ENCODE measurements around the gene PRDM9. TPM values are rescaled to one million over a fixed set of nuclear protein-coding genes. Genes with fewer than 3 reads are reported as not detected.

The PRDM9 gene
- total and polyA plus RNA-seq, 2 of the 8 experiments (the other 6 are each of a cell fraction or from before 2014, with no cell fraction given), result not detected

GRCh38 chr5:23457780-23458179, 49.6 kb upstream of the PRDM9 start:
- no peak overlapping the region for H4K91ac ChIP-seq (replicated peaks; ENCODE audit: insufficient read length, low read length)
- no peaks in the 10 kb centered on the region for H3K27me3 ChIP-seq (replicated peaks in 1 of 4; ENCODE audit: control insufficient read depth in 3 of 4, extremely low read depth in 1 of 4, insufficient read depth in 3 of 4, low read length in 3 of 4)
- no peak overlapping the region for H3K4me3 ChIP-seq (ENCODE audit: extremely low read depth in 1 of 4, insufficient read depth in 2 of 4, low read depth in 3 of 4, low read length in 4 of 4)
- no peaks in the 10 kb centered on the region; a peak in 1 of 4 replicates for H3K9me3 ChIP-seq (ENCODE audit: insufficient read depth in 2 of 2, low read depth in 1 of 2, low read length in 1 of 2)
- no peaks in the 10 kb centered on the region for H3K4me1 ChIP-seq (replicated peaks in 1 of 4; ENCODE audit: control insufficient read depth in 3 of 4, insufficient read depth in 4 of 4, low read length in 3 of 4)
- H2BK15ac ChIP-seq (ENCODE audit: low read length), result no peak overlapping the region
- H4K20me1 ChIP-seq (replicated peaks in 1 of 2; ENCODE audit: control insufficient read depth in 1 of 2, insufficient read depth in 2 of 2, low read length in 2 of 2), result no peaks in the 10 kb centered on the region
- CTCF ChIA-PET (ENCODE audit: partially characterized antibody), result interaction anchor here (0.6 to 1.3 kb wide), 3 partner anchors 11 to 469 kb away, joined by 3 to 5 read pairs (median 4); no protein-coding TSS in a partner anchor
- no peak overlapping the region for H4K5ac ChIP-seq (ENCODE audit: insufficient read length, low read depth, low read length)
- no peak overlapping the region for H2BK5ac ChIP-seq (ENCODE audit: low read depth, low read length)
- H3K79me2 ChIP-seq (ENCODE audit: control insufficient read depth in 1 of 2, insufficient read depth in 2 of 2, low read length in 2 of 2), result no peaks in the 10 kb centered on the region
- H3K79me1 ChIP-seq (ENCODE audit: low read depth, low read length), result no peaks in the 10 kb centered on the region
- POLR2A ChIA-PET (ENCODE audit: partially characterized antibody), result no interaction called here
- H2AFZ ChIP-seq (ENCODE audit: low read length), result no peak overlapping the region
- H3K56ac ChIP-seq (replicated peaks; ENCODE audit: insufficient read length, low read depth, low read length), result no peak overlapping the region
- H3K23me2 ChIP-seq (ENCODE audit: low read depth, low read length), result no peaks in the 10 kb centered on the region
- no peak overlapping the region for H3K4ac ChIP-seq (replicated peaks; ENCODE audit: insufficient read length, low read depth, low read length)
- no peak overlapping the region for H2BK120ac ChIP-seq (replicated peaks; ENCODE audit: low read depth, low read length)
- 90% methylated on average over 3 of the region's 3 CpGs; no CpG with 5 or more reads in 1 of the 2 experiments for WGBS, 2 experiments (ENCODE audit: extremely low coverage in 1 of 2, insufficient coverage in 1 of 2, insufficient read length in 1 of 2, insufficient replicate concordance in 2 of 2, low coverage in 1 of 2, low lambda C conversion rate in 2 of 2, missing lambda C conversion rate in 1 of 2)
- no peak overlapping the region for H4K8ac ChIP-seq (ENCODE audit: extremely low read depth, insufficient read depth, low read length)
- H3K36me3 ChIP-seq (ENCODE audit: control insufficient read depth in 2 of 4, insufficient read depth in 4 of 4, low read length in 3 of 4), result no peaks in the 10 kb centered on the region
- H3K4me2 ChIP-seq (ENCODE audit: insufficient read depth in 1 of 2, low read depth in 2 of 2, low read length in 2 of 2), result no peak overlapping the region
- no peak overlapping the region for H2AK5ac ChIP-seq (ENCODE audit: low read depth, low read length)
- DNase-seq (ENCODE audit: low read depth in 1 of 2, low spot score in 2 of 2) (no peak), FAIRE-seq (no peak)
- H3K14ac ChIP-seq (ENCODE audit: insufficient read length), result no peak overlapping the region
- H3K9ac ChIP-seq (replicated peaks in 1 of 4; ENCODE audit: extremely low read depth in 1 of 4, low read depth in 3 of 4, low read length in 3 of 4), result no peak overlapping the region
- no peak overlapping the region for H3K18ac ChIP-seq (ENCODE audit: extremely low read depth, low read length)
- no peak overlapping the region for H3K23ac ChIP-seq (ENCODE audit: insufficient read length)
- H2BK12ac ChIP-seq (ENCODE audit: low read depth, low read length), result no peak overlapping the region
- H2BK20ac ChIP-seq (ENCODE audit: low read length), result no peak overlapping the region
- H3K27ac ChIP-seq (ENCODE audit: low read depth, low read length), result no peak overlapping the region
- no peak for TF ChIP-seq CBX8 (IDR thresholded peaks at IDR 0.05; ENCODE audit: borderline replicate concordance, low read depth, low read length)
- TF ChIP-seq HDAC2 (IDR thresholded peaks at IDR 0.05; ENCODE audit: borderline replicate concordance in 1 of 2, low read depth in 2 of 2, low read length in 2 of 2), result no peak
- no peak for TF ChIP-seq SIRT6 (IDR thresholded peaks at IDR 0.05; ENCODE audit: low read length)
- TF ChIP-seq SP2 (IDR thresholded peaks at IDR 0.05; ENCODE audit: low read length), result no peak
- no peak for TF ChIP-seq TAF7 (optimal IDR thresholded peaks at IDR 0.05; ENCODE audit: borderline replicate concordance, low read depth, low read length)
- TF ChIP-seq CHD1 (IDR thresholded peaks at IDR 0.05; ENCODE audit: low read depth, low read length), result no peak
- TF ChIP-seq GTF2F1 (IDR thresholded peaks at IDR 0.05; ENCODE audit: borderline replicate concordance, low read depth, low read length), result no peak
- TF ChIP-seq POLR2AphosphoS5 (IDR thresholded peaks at IDR 0.05; ENCODE audit: low read depth, low read length), result no peak
- TF ChIP-seq RBBP5 (IDR thresholded peaks at IDR 0.05; ENCODE audit: borderline replicate concordance, low read depth, low read length), result no peak
- TF ChIP-seq EGR1 (IDR thresholded peaks at IDR 0.05; ENCODE audit: borderline replicate concordance, low read depth, low read length), result no peak
- no peak for TF ChIP-seq PHF8 (conservative IDR thresholded peaks at IDR 0.05; ENCODE audit: low read depth, low read length)

All from H1 (cell line).